ENCODE results near the gene LRRFIP1. TPM values are rescaled to one million over a fixed set of nuclear protein-coding genes. Genes with fewer than 3 reads are reported as not detected.

Gene LRRFIP1
- total RNA-seq, 3 donors from 2014 or later (not counting 1 experiment from before 2014, with no cell fraction given) = 163 to 207 (median 188) TPM

DNA sequence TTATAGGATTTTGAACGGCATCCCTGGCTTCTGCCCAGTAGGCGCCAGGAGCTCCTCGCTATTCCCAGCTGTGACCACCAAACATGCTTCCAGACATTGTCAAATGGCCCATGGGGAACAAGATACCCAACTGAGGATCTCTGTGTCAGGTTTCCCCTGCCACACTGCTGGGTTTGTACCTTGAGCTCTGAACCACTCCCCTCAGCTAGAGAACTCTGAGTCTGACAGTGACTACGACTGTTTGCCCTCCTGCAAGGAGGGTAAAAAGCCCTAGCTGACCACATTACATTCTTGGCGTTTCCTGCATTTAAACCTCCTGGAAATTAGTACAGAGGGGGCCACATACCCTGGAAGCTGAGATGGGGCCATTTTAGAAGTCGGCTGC lies 12.4 kb downstream of the LRRFIP1 start:
- Mint-ChIP-seq H3K4me3 (no peak overlapping the region), H3K27ac (no peak overlapping the region), H3K9me3 (no peaks in the 10 kb centered on the region), H3K36me3 (no peaks in the 10 kb centered on the region), H3K27me3 (ENCODE audit: low read depth in 2 of 2) (peaks cover 0 to 2% of the 10 kb centered on the region in 2 donors), H3K4me1 (peaks cover 14 to 25% of the 10 kb centered on the region in 2 donors)
- intact Hi-C loops (cut with micrococcal nuclease) = no loop called here
- Histone ChIP-seq H3K4me3 (ENCODE audit: low read length) (no peak overlapping the region), H3K9me3 (ENCODE audit: control insufficient read depth, insufficient read depth, low read length) (peaks cover 3% of the 10 kb centered on the region), H3K27me3 (ENCODE audit: control insufficient read depth, insufficient read depth, low read length) (no peaks in the 10 kb centered on the region), H3K27ac (ENCODE audit: low read length) (no peak overlapping the region), H3K4me1 (ENCODE audit: control insufficient read depth, insufficient read depth, low read length) (peaks cover 11% of the 10 kb centered on the region), H3K36me3 (ENCODE audit: control insufficient read depth, insufficient read depth, low read length) (no peaks in the 10 kb centered on the region)
- WGBS (ENCODE audit: insufficient coverage) = 84% methylated on average over 6 of the region's 6 CpGs
- no peak for DNase-seq
- TF ChIP-seq, protein P1, sequence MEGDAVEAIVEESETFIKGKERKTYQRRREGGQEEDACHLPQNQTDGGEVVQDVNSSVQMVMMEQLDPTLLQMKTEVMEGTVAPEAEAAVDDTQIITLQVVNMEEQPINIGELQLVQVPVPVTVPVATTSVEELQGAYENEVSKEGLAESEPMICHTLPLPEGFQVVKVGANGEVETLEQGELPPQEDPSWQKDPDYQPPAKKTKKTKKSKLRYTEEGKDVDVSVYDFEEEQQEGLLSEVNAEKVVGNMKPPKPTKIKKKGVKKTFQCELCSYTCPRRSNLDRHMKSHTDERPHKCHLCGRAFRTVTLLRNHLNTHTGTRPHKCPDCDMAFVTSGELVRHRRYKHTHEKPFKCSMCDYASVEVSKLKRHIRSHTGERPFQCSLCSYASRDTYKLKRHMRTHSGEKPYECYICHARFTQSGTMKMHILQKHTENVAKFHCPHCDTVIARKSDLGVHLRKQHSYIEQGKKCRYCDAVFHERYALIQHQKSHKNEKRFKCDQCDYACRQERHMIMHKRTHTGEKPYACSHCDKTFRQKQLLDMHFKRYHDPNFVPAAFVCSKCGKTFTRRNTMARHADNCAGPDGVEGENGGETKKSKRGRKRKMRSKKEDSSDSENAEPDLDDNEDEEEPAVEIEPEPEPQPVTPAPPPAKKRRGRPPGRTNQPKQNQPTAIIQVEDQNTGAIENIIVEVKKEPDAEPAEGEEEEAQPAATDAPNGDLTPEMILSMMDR (IDR thresholded peaks at IDR 0.05) = no peak
- ATAC-seq = no peak

DNA sequence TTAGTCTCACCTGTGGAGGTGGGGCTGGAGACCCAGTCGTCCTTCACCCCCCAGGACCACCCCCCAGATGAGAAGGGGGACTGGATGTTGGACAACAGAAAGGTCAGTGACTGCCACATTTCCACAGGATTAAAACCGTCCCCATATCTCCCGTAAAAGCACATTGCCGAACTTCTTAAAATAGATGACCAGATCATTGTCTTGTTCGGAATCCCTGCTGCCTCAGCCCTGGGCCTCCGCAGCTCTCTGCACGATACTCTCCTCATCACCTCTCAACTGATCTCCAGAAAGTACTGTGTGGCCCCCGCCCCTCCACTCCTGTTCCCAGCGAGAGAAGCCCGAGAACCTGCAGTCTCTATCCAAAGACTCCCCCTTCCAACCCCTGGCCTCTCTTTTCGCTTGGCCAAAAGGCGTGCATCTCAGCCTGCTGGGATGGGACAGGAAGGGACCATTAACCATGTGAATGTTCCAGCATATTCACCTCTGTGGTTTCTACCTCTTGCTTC lies 13.2 kb downstream of the LRRFIP1 start:
- ATAC-seq = no peak
- Mint-ChIP-seq H3K36me3 (no peaks in the 10 kb centered on the region), H3K27ac (no peak overlapping the region), H3K4me3 (no peak overlapping the region), H3K4me1 (peaks cover 14 to 25% of the 10 kb centered on the region in 2 donors), H3K9me3 (no peaks in the 10 kb centered on the region), H3K27me3 (ENCODE audit: low read depth in 2 of 2) (peaks cover 0 to 3% of the 10 kb centered on the region in 2 donors)
- 89% methylated on average over 11 of the region's 12 CpGs for WGBS (ENCODE audit: insufficient coverage)
- H3K4me1 ChIP-seq (ENCODE audit: control insufficient read depth, insufficient read depth, low read length) = peaks cover 11% of the 10 kb centered on the region
- no peak overlapping the region for H3K27ac ChIP-seq (ENCODE audit: low read length)
- H3K36me3 ChIP-seq (ENCODE audit: control insufficient read depth, insufficient read depth, low read length) = no peaks in the 10 kb centered on the region
- TF ChIP-seq, protein P1 (IDR thresholded peaks at IDR 0.05) = no peak
- DNase-seq = no peak
- intact Hi-C loops (cut with micrococcal nuclease) = no loop called here
- no peak overlapping the region for H3K4me3 ChIP-seq (ENCODE audit: low read length)
- no peaks in the 10 kb centered on the region for H3K27me3 ChIP-seq (ENCODE audit: control insufficient read depth, insufficient read depth, low read length)
- H3K9me3 ChIP-seq (ENCODE audit: control insufficient read depth, insufficient read depth, low read length) = peaks cover 3% of the 10 kb centered on the region

DNA sequence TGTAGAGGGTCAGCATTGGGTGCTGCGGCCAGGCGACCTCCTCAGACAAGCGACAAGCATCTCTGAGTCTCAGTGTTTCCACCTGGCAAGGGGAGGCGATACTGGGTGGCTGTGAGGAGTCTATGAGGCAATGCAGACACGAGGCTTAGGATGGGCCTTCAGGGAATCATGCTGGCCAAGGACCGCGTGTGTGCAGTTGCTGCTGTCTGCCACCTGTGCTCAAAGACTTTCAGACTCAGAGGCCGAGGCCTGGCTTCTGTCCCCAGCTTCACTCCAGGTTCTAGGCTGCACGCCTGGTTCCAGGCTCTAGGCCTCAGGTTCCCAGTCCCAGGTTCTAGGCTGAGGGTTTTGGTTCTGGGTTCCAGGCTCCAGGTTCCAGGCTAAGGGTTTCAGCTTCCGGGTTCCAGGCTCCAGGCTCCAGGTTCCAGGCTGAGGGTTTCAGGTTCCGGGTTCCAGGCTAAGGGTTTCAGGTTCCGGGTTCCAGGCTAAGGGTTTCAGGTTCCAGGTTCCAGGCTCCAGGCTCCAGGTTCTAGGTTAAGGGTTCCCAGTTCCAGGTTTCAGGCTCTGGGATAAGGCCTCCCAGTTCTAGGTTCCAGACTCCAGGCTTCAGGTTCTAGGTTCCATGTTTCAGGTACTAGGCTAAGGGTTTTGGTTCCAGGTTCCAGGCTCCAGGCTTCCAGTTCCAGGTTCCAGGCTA lies 14.8 kb downstream of the LRRFIP1 start:
- no peaks in the 10 kb centered on the region for H3K9me3 ChIP-seq (ENCODE audit: control insufficient read depth, insufficient read depth, low read length)
- no peak overlapping the region for H3K27ac ChIP-seq (ENCODE audit: low read length)
- whole genome bisulfite sequencing (ENCODE audit: insufficient coverage) = 95% methylated on average over 12 of the region's 12 CpGs
- no peaks in the 10 kb centered on the region for H3K9me3 Mint-ChIP-seq
- H3K36me3 Mint-ChIP-seq = no peaks in the 10 kb centered on the region
- peaks cover 0 to 3% of the 10 kb centered on the region in 2 donors for H3K27me3 Mint-ChIP-seq (ENCODE audit: low read depth in 2 of 2)
- DNase-seq (no peak), ATAC-seq (no peak)
- H3K36me3 ChIP-seq (ENCODE audit: control insufficient read depth, insufficient read depth, low read length) = no peaks in the 10 kb centered on the region
- H3K4me3 Mint-ChIP-seq = no peak overlapping the region
- H3K4me3 ChIP-seq (ENCODE audit: low read length) = no peak overlapping the region
- H3K27me3 ChIP-seq (ENCODE audit: control insufficient read depth, insufficient read depth, low read length) = no peaks in the 10 kb centered on the region
- H3K27ac Mint-ChIP-seq = no peak overlapping the region
- peaks cover 3% of the 10 kb centered on the region for H3K4me1 ChIP-seq (ENCODE audit: control insufficient read depth, insufficient read depth, low read length)
- intact Hi-C loops (cut with micrococcal nuclease) = no loop called here
- TF ChIP-seq, protein P1 (IDR thresholded peaks at IDR 0.05) = no peak
- H3K4me1 Mint-ChIP-seq = peaks cover 4 to 15% of the 10 kb centered on the region in 2 donors
